PC-9 (cell line): ENCODE data around the gene RAB25.

Experiments
- EZH2 ChIP-seq: fragments of 200-600 bp; sonication (generic); IDR thresholded peaks from 2 replicates; pipeline ENCODE4 v1.8.0; 2017; ENCODE audit warnings: antibody characterized with exemption, low read depth
- TF ChIP-seq, protein P1 (sequence below): fragments of 200-600 bp; sonication (generic); conservative IDR thresholded peaks from 2 replicates; pipeline ENCODE4 v1.6.1; 2017; ENCODE audit warnings: mixed run types, antibody characterized with exemption, mild to moderate bottlenecking, moderate library complexity

GRCh38 chr1:156056326-156056849 is 4.6 kb upstream of the RAB25 start:
- TF ChIP-seq, protein P1, sequence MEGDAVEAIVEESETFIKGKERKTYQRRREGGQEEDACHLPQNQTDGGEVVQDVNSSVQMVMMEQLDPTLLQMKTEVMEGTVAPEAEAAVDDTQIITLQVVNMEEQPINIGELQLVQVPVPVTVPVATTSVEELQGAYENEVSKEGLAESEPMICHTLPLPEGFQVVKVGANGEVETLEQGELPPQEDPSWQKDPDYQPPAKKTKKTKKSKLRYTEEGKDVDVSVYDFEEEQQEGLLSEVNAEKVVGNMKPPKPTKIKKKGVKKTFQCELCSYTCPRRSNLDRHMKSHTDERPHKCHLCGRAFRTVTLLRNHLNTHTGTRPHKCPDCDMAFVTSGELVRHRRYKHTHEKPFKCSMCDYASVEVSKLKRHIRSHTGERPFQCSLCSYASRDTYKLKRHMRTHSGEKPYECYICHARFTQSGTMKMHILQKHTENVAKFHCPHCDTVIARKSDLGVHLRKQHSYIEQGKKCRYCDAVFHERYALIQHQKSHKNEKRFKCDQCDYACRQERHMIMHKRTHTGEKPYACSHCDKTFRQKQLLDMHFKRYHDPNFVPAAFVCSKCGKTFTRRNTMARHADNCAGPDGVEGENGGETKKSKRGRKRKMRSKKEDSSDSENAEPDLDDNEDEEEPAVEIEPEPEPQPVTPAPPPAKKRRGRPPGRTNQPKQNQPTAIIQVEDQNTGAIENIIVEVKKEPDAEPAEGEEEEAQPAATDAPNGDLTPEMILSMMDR = no peak
- no peak for TF ChIP-seq EZH2
